Thyroid gland (tissue), 4 donors: Measurements from ENCODE around the gene HMMR. TPM values are rescaled to one million over a fixed set of nuclear protein-coding genes. Genes with fewer than 3 reads are reported as not detected.
"Not testable (repeated sequence)": the region's sequence is repeated elsewhere in the genome, so short reads cannot be mapped to it uniquely, and the experiment has no call there.

Experiments used
- DNase-seq, 2 donors: peaks; one replicate each; pipeline ENCODE4 v3.0.0-alpha.2; 2019
- H3K27ac ChIP-seq, 3 donors: fragments of 200-600 bp; sonication (generic); 1 replicate in 2 of 3; 2 replicates in 1 of 3; pipeline ENCODE4 v1.5.1; 2016 to 2019; ENCODE audit warnings: mild to moderate bottlenecking in 1 of 3, moderate library complexity in 1 of 3
- H3K27me3 ChIP-seq: fragments of 200-600 bp; sonication (generic); one replicate; pipeline ENCODE4 v1.5.1; 2019
- H3K36me3 ChIP-seq, 2 donors: fragments of 200-600 bp; sonication (generic); one replicate each; pipeline ENCODE4 v1.5.1; 2016 to 2019
- H3K4me1 ChIP-seq, 2 donors: fragments of 200-600 bp; sonication (generic); one replicate each; pipeline ENCODE4 v1.5.1; 2017 to 2019
- H3K4me3 ChIP-seq, 3 donors: fragments of 200-600 bp; sonication (generic); replicated peaks in 1 of 3; 1 replicate in 2 of 3; 2 replicates in 1 of 3; pipeline ENCODE4 v1.5.1; 2016; ENCODE audit warnings: mild to moderate bottlenecking in 1 of 3
- H3K9me3 ChIP-seq: fragments of 200-600 bp; sonication (generic); one replicate; pipeline ENCODE4 v1.5.1; 2017
- POLR2A ChIP-seq, 2 donors: fragments of 450-650 bp; IDR thresholded peaks; one replicate each; pipeline ENCODE4 v1.6.1; 2017; ENCODE audit warnings: antibody characterized with exemption in 2 of 2, mild to moderate bottlenecking in 2 of 2, moderate library complexity in 1 of 2
- WGBS, 2 donors: methylation state at CpG; one replicate each; pipeline ENCODE4 v1.1.5; 2017; 5-methylcytosine and 5-hydroxymethylcytosine counted together
- intact Hi-C: fragments of 100-400 bp; cut with DNase I; formaldehyde crosslinking; loops from one replicate; pipeline ENCODE4 v1.15.1; 2023
- total RNA-seq, 4 donors: library from RNA; depleted of rRNA; stranded (reverse); fragments of >200 nt; gene quantifications; one replicate each; pipeline ENCODE4 v1.2.3, GENCODE V29; 2016
- TF ChIP-seq, protein P1 (sequence below), 6 experiments: fragments of 200-600 bp in 3 of 6; fragments of 450-650 bp in 3 of 6; sonication (generic) in 3 of 6; IDR thresholded peaks; one replicate each; pipeline ENCODE4 v1.5.1; 2016 to 2019; ENCODE audit warnings: antibody characterized with exemption in 6 of 6, mild to moderate bottlenecking in 2 of 6, inconsistent platforms in 1 of 6, moderate library complexity in 1 of 6

The HMMR gene, protein sequence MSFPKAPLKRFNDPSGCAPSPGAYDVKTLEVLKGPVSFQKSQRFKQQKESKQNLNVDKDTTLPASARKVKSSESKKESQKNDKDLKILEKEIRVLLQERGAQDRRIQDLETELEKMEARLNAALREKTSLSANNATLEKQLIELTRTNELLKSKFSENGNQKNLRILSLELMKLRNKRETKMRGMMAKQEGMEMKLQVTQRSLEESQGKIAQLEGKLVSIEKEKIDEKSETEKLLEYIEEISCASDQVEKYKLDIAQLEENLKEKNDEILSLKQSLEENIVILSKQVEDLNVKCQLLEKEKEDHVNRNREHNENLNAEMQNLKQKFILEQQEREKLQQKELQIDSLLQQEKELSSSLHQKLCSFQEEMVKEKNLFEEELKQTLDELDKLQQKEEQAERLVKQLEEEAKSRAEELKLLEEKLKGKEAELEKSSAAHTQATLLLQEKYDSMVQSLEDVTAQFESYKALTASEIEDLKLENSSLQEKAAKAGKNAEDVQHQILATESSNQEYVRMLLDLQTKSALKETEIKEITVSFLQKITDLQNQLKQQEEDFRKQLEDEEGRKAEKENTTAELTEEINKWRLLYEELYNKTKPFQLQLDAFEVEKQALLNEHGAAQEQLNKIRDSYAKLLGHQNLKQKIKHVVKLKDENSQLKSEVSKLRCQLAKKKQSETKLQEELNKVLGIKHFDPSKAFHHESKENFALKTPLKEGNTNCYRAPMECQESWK
- 1 to 10 TPM in 1 of 4 donors, under 1 TPM in 3; 0.56 to 1.8 (median 0.68) TPM for total RNA-seq

DNA sequence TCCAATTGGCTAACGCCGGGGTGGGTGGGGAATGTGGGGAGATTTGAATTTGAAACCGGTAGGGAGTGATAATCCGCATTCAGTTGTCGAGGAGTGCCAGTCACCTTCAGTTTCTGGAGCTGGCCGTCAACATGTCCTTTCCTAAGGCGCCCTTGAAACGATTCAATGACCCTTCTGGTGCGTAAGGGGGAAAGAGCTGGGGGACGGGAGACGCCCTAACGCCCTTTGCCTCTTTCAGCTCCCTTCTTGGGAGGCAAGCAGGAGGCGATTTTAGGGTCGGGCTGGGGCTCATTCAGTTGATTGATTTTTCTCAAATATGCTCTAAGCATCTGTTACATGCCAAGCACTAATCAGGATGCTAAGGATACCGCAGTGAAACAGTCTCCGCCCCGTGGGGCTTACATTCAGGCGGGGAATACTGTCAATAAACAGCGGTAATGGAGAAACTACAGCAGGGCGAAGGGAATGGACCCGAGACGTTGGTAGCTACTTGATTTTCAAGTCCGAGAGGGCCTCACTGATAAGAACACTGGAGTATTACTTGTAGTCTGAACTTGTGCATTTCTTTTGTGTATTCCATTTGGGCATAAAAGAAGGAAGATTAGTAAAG lies at the start of gene HMMR:
HMMR (plus strand) TSS at position 71 of the 610 bp plus-strand sequence; CDS start at position 132, 61 bp downstream.
- Histone ChIP-seq H3K27me3 (no peaks in the 10 kb centered on the region), H3K27ac (peak within 1 kb of the TSS; percentile 92 to 98 (median 97)), H3K4me1 (peaks cover 14 to 18% of the 10 kb centered on the region in 2 donors), H3K4me3 (peak within 1 kb of the TSS; percentile 45 to 67 (median 55)), H3K36me3 (no peaks in the 10 kb centered on the region), H3K9me3 (no peaks in the 10 kb centered on the region)
- peak; percentile 21 to 30 for DNase-seq
- intact Hi-C loops, result loop anchor here (2.0 kb wide), 1 partner anchor 44 kb away; the partner anchor contains the start of gene MAT2B
- 0 to 1% methylated on average over 21 to 23 of the region's 23 CpGs for WGBS, 2 donors
- TF ChIP-seq POLR2A (IDR thresholded peaks at IDR 0.05), result no peak
- TF ChIP-seq, protein P1, sequence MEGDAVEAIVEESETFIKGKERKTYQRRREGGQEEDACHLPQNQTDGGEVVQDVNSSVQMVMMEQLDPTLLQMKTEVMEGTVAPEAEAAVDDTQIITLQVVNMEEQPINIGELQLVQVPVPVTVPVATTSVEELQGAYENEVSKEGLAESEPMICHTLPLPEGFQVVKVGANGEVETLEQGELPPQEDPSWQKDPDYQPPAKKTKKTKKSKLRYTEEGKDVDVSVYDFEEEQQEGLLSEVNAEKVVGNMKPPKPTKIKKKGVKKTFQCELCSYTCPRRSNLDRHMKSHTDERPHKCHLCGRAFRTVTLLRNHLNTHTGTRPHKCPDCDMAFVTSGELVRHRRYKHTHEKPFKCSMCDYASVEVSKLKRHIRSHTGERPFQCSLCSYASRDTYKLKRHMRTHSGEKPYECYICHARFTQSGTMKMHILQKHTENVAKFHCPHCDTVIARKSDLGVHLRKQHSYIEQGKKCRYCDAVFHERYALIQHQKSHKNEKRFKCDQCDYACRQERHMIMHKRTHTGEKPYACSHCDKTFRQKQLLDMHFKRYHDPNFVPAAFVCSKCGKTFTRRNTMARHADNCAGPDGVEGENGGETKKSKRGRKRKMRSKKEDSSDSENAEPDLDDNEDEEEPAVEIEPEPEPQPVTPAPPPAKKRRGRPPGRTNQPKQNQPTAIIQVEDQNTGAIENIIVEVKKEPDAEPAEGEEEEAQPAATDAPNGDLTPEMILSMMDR (IDR thresholded peaks at IDR 0.05), result no peak

DNA sequence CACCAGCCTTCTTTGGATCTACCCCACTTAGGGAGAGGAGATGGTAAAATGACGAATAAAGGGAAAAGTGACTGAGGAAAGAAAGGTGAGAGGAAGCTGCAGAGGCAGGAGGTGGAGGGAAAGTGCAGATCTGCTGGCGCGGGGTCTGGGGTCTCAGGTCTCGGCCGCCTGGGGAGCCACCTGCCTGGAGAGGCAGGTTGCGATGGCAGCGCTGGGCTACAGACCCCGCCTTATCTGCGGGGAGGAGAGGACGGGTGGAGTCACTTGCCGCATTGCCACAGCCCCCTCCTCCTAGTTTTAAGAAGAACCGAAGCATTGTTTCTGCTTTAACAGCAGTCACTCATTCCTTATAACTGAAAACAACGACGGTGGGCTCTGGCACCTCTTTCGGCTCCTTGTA lies 44.8 kb upstream of the HMMR start:
- H3K4me3 ChIP-seq, DNase-seq, H3K27ac ChIP-seq, intact Hi-C loops, H3K4me1 ChIP-seq, H3K27me3 ChIP-seq, H3K36me3 ChIP-seq, H3K9me3 ChIP-seq: not testable (repeated sequence)
- 18 to 27% methylated on average over 15 of the region's 15 CpGs for whole genome bisulfite sequencing, 2 donors

DNA sequence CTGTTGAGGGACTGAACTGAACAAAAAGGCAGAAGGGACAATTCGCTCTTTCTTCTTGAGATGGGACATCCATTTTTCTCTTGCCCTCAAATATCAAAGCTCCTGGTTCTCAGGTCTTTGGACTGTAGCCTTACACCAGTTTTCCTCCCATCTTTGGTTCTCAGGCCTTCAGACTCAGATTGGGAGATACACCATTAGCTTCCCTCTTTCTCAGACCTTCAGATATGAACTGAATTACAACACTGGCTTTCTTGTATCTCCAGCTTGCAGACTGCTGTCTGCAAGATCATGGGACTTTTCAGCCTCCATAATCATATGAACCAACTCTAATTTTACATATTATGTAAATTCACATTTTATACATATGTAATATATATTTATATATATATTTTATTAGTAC lies 35.6 kb upstream of the HMMR start:
- intact Hi-C loops, result no loop called here
- no peak overlapping the region for H3K4me3 ChIP-seq
- no peaks in the 10 kb centered on the region for H3K9me3 ChIP-seq
- H3K27me3 ChIP-seq, result no peaks in the 10 kb centered on the region
- DNase-seq, result no peak
- WGBS, 2 donors, result 95 to 97% methylated on average over 1 of the region's 1 CpG
- H3K4me1 ChIP-seq, result no peaks in the 10 kb centered on the region
- H3K27ac ChIP-seq, result no peak overlapping the region
- H3K36me3 ChIP-seq, result no peaks in the 10 kb centered on the region
- no peak for TF ChIP-seq POLR2A (IDR thresholded peaks at IDR 0.05)
- TF ChIP-seq, protein P1 (IDR thresholded peaks at IDR 0.05), result no peak

DNA sequence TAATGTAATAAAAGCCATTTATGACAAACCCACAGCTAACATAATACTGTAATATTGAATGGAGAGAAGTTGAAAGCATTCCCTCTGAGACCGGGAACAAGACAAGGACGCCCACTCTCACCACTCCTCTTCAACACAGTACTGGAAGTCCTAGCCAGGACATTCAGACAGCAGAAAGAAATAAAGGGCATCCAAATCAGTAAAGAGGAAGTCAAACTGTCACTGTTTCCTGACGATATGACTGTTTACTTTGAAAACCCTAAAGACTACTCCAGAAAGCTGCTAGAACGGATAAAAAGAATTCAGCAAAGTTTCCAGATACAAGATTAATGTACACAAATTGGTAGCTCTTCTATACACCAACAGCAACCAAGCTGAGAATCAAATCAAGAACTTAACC lies 34.3 kb upstream of the HMMR start:
- H3K4me3 ChIP-seq, intact Hi-C loops: not testable (repeated sequence)

DNA sequence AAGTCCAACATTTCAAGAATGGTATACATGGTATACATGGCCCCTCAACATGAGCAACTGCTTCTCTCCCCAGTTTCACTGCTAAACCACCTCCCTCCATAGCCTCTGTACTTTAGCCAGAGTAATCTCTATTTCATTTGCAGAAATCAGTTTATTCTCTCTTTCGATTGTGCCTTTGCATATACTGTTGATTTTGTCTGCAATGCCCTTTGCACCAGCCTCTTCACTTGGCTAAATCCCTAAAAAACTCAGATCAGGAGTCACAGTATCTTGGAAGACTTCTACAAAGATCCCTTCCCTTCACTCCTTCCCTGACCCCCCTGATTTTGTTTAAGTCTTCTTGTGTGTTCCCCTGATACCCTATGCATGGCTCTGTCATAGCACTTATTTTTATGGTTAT lies 27.9 kb upstream of the HMMR start:
- H3K9me3 ChIP-seq, result no peaks in the 10 kb centered on the region
- TF ChIP-seq POLR2A (IDR thresholded peaks at IDR 0.05), result no peak
- TF ChIP-seq, protein P1 (IDR thresholded peaks at IDR 0.05), result no peak
- 84 to 94% methylated on average over 1 of the region's 1 CpG for WGBS, 2 donors
- intact Hi-C loops, result no loop called here
- H3K27ac ChIP-seq, result no peak overlapping the region
- no peaks in the 10 kb centered on the region for H3K27me3 ChIP-seq
- H3K36me3 ChIP-seq, result no peaks in the 10 kb centered on the region
- no peak overlapping the region for H3K4me3 ChIP-seq
- no peak for DNase-seq
- H3K4me1 ChIP-seq, result no peaks in the 10 kb centered on the region

More for the DNA sequence above, 34.3 kb upstream of the HMMR start:
- not testable (repeated sequence) for H3K27ac ChIP-seq, H3K9me3 ChIP-seq, H3K27me3 ChIP-seq, H3K36me3 ChIP-seq, DNase-seq, H3K4me1 ChIP-seq
- 54 to 55% methylated on average over 4 of the region's 4 CpGs for WGBS, 2 donors
